HG02885 (cell line): ENCODE measurements around the gene SCGB1C2.

Experiments used
- ATAC-seq: cut with Tn5 transposase; IDR thresholded peaks from one replicate; pipeline ENCODE4 v1.9.1; 2021; ENCODE audit warnings: mild to moderate bottlenecking; ENCODE audit not compliant: unreplicated experiment, poor library complexity

Gene SCGB1C2

DNA sequence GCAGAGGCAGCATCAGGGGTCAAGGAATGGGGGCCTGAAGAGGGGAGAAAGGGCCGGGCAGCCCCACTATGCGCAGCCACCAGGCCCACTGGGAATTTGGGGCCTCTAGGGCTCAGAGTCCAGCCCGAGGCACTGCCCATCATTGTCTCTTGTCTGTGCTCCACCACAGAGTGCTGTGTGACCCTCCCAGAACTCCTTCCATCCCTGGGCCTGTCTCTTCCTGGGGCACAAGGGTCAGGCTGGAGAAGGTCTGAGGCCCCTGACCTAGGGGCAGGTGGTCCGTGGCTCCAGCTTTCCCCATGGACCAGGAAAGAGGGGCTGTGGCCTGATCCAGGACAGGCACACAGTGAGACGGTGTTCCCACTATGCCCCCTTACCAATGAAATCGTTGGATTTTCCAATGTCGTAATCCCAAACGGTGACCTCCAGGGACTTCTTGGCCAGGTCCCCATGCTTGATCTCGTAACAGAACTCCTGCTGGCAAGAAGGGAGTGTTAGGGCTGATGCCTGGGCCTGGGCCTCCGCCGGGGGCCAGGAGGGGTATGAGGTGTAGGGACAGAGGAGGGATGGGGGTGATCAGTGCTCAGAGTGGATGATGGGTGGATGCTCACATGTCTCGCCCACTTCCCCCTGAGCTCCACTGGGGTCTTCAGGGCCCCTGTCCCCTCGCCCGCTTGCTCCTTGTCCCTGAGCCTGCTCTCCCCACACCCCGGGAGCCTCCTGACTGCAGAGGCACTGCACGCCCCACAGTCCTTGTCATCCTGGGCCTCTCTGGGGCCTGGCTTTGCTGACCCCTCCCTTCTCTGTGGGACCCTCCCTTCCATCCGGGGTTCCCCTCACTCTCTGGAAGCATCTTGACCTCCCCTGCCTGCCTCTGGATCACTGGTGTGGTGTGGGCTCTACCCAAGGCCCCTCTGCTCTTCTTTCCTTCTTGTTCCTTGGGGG, 10.7 kb downstream of the SCGB1C2 start:
- no peak for ATAC-seq

DNA sequence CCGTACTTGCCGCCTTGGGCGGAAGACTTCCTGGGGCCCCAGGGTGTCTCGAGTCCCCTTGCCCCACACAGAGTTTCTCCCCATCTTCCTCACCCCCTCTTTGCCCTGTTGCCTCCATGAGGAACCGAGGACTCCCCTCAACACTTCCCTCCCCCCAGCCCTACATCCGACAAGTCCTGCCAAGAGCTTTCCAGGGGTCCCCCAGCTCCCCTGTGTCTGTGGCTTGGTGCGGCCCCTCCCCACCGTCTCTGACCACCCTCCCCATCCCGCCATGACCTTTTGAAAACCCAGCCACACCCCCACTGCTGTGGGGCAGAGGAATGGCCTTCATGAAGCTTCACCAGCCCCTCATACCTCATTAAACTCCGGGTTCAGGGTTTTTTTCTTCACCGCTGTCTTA, 11.4 kb downstream of the SCGB1C2 start:
- no peak for ATAC-seq

DNA sequence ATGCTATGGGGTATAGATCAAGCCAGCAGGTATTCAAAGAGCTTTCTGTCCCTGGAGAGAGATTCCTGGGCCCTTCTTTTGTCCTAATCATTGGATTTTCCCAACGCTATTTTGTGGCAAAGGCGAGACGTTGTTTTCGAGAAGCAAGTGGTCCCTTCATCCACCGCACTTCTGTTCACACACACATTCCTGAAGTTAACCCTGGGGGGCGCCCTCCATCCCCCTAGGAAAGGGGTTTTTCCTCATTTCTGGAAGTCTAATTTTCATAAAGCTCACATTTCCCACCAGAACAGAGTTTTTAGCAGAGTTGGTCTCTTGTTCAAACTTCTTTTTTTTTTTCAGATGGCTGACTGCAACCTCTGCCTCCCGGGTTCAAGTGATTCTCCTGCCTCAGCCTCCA, 11.9 kb downstream of the SCGB1C2 start:
- no peak for ATAC-seq

DNA sequence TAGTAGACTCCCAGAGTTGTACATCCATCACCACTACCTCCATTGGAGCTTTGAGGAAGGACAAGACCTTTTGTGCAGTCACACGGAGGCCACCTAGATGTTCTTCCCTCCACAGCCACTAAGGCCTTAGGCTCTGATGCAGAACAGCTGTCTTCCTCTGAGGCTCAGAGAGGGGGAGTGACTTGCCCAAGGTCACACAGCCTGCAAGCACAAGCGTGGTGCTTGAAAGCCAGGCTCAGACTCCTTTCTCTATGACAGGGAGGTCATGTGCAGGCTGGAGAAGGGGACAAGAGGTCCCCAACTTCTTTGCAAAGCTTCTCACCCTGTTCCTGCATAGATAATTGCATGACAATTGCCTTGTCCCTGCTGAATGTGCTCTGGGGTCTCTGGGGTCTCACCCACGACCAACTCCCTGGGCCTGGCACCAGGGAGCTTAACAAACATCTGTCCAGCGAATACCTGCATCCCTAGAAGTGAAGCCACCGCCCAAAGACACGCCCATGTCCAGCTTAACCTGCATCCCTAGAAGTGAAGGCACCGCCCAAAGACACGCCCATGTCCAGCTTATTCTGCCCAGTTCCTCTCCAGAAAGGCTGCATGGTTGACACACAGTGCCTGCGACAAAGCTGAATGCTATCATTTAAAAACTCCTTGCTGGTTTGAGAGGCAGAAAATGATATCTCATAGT, 12.7 kb downstream of the SCGB1C2 start:
- no peak for ATAC-seq

DNA sequence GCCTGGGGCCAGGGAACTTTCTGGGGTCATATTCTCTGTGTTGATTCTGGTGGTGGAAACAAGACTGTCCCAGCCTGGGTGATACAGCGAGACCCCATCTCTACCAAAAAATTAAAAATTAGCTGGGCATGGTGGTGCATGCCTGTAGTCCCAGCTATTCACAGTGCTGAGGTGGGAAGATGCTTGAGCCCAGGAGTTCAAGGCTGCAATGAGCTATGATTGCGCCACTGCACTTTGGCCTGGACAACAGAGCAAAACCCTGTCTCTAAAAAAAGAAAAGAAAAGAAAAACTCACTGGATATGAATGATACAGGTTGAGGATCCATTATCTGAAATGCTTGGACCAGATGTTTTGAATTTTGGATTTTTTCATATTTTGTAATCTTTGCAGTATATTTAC, 13.6 kb downstream of the SCGB1C2 start:
- no peak for ATAC-seq

DNA sequence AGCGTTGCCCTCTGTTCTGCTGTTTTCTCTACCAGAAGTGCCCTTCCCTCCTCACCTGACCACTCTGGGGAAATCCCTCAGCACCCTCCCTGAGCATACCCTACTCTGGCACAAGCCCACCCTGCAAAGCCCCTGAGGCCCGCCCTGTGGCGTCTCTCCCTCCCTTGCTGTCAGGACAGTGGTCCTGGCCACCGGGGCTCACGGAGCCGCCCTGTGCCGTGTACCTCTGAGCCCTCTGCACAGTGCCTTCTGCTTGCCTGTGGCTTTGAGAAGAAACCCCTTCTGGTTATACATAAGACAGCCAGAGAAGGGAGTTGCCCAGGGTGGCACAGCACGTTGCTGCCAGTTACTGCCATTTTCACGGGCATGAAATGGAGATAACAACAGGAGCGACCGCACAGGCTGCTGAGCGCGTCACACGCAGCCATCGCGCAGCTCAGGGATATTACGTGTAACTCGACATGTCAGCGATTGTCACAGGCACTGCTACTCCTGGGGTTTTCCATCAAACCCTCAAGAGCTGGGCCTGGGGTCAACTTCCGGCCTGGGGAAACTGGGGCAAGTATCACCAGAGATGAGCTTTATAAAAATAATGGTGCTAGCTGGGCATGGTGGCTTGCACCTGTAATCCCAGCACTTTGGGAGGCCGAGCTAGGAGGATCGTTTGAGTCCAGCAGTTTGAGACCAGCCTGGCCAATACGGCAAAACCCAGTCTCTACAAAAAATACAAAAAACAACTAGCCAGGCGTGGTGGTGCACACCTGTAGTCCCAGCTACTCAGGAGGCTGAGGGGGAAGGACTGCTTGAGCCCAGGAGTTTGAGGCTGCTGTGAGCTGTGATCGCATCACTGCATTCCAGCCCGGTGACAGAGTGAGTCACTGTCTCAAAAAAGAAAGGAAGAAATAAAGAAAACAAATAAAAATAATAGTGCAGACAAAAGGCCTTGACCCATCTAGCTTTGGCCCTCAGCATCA, 14.8 kb downstream of the SCGB1C2 start:
- no peak for ATAC-seq

DNA sequence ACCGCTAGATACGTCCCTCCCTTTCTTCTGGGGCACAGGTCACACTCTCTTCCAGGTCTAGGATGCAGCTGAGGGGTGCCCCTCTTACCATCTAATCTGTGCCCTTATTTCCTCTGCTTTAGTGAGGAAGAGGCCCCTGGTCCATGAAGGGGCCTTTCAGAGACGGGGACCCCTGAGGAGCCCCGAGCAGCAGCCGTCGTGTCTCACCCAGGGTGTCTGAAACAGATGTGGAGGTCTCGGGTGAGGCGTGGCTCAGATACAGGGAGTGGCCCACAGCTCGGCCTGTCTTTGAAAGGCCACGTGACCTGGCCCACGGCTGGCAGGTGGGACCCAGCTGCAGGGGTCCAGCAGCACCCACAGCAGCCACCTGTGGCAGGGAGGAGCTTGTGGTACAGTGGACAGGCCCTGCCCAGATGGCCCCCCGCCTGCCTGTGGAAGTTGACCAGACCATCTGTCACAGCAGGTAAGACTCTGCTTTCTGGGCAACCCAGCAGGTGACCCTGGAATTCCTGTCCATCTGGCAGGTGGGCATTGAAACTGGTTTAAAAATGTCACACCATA, 15.6 kb downstream of the SCGB1C2 start:
- ATAC-seq, result no peak

DNA sequence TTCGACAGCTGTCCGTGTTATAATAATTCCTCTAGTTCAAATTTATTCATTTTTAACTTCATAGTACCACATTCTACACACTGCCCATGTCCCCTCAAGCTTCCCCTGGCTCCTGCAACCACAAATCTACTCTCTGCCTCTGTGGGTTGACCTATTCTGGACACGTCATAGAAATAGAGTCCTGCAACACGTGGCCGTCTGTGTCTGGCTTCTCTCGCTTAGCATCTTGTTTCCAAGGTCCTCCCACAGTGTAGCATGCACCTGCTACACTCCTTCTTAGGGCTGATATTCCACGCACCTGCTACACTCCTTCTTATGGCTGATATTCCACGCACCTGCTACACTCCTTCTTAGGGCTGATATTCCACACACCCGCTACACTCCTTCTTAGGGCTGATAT, 16.5 kb downstream of the SCGB1C2 start:
- no peak for ATAC-seq

DNA sequence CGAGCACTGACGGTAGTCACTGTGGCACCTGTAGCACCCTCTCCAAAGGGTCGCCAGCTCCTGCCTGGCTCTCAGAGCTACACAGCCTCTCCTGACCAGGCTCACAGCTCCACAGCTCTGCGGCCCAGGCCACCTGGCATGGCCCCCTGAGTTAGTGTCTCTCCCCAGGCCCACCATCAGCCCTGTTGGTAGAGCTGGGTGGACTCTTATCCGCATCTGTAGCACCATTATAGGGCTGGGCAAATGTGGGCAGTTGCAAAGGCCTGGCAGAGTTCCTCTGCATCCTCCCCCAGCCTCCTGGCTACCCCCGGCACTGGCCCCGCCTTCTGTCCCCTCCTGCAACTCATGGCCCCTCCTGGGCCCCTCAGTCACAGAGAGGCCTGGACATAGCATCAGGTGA, 18.2 kb downstream of the SCGB1C2 start:
- no peak for ATAC-seq

DNA sequence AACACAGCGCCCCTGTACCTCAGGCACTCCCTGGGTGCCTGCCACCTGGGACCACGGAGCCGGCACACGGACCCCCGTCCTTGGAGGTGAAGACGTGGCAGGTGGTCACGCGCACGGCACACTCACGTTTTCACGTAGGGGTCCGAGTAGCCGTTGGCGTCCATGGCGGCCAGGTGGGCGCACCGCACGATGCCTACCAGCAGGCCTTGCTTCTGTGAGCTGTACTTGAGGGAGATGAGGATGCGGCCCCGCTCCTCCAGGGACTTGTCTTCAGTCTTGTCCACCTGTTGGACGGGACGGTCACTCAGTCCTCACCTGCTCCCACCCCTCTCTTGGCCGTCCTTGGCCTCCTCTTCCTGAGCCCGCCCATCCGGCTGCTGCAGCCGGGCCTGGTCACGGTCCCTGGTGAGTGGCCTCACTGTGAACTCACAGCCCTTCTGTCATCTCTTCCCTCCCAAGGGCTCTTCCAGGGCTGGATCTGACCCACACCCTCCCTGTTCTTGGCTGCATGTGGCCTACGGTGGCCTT, 18.8 kb downstream of the SCGB1C2 start:
- no peak for ATAC-seq

DNA sequence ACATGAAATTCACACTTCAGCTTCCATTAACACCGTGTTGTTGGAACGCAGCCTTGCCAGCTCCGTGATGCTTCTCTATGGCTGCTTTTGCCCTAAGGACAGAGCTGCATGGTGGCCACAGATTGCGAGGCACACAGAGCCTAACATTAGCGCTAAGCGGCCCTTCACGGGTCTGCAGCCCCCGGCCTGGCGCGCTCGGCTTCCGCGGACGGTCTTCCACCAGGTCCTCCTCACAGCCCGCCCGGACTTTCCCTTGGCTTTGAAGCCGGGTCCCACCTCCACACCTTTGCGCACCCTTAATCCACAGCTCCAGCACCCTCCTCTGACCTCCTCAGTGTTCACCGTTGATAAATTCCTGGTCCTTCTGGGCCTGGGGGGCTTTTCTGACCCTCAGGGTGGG, 19.6 kb downstream of the SCGB1C2 start:
- ATAC-seq, result no peak

DNA sequence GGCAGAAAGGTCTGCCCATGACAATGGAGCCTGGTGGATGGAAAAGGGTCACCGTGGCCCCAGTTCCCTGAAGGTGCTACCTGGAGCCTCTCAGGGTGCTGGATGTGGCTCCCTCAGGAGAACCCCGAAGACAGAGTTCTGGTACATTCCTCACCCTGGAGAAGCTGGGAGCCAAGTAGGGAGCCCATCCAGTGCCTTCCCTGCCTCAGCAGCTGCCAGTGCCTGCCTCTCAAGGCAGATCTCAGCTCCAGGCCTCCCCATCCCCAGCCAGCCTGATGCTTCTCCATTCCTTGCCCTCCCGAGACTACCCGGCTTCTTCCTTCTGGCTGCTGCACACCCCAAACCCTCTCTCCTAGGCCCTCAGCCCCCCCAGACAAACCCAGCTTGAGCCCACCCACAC, 20.5 kb downstream of the SCGB1C2 start:
- no peak for ATAC-seq

DNA sequence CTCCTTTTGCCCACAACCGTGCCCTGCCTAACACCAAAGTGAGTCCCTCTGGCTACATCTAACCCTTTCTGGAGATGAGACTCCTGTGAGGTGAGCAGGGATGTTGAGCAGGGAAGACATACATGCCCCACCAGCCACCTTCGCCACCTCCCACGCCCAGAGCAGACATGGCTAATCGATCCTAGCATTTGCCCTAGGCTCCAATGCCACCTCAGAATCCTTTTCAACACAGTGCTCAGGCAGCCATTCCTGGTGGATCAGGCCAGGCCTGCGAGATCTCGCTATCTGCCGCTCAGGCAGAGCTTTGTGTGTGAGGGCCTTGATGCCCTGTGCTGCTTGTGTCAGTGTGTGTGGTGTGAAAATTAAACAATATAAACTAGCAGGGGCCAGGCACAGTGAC, 21.0 kb downstream of the SCGB1C2 start:
- ATAC-seq, result no peak

DNA sequence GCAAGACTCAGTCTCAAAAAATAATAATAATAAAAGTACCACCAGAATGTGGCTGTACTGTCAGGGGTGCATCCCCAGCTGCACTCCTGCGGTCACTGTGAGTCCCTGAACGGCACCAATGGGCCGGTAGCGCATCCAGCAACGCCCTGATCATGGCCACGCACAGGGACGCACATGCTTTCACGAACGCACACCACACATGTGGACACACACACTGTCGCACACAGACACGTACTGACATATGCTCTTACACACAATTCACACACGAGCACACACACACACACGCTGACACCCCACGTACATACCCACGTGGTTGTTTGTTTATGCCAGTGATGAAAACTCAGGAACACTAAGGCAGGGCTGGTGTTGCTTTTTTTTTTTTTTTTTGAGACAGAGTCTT, 22.2 kb downstream of the SCGB1C2 start:
- ATAC-seq, result no peak

DNA sequence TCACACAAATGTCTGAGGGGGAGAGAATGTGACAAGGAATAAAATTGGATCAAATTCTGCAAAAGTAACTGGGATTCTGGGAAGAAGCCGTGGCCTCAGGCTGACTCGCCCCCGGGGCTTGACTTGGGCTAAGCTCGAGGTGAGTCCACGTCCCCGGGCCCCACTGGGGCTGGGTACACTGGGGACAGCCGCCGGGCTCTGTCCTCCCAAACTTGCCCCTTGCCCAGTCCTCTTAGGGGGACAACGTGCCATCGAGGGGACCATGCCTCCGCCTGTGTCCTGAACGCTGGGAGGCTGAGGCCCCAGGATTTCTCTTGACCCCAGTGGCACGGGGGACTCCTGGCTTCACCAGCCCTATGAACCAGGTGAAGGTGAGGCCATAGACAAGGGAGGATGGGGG, 23.0 kb downstream of the SCGB1C2 start:
- no peak for ATAC-seq

DNA sequence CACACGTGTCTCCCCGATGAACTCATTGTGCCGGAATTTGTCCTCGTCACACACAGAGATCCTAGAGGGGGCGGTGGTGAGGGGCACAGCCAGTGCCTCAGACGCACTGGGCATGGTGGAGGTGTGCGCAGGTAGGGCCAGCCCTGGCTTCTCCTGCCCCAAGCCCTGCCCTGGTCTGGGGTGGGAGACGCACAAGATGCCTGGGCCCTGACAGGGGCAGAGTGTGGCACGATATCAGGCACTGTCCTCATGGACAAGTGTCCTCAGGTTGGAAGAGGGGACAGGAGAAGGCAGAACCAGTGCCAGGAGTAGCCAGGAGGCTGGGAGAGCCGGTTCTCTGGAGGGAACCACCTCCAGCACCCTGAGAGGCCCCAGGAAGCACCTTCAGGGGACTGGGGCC, 24.1 kb downstream of the SCGB1C2 start:
- no peak for ATAC-seq

DNA sequence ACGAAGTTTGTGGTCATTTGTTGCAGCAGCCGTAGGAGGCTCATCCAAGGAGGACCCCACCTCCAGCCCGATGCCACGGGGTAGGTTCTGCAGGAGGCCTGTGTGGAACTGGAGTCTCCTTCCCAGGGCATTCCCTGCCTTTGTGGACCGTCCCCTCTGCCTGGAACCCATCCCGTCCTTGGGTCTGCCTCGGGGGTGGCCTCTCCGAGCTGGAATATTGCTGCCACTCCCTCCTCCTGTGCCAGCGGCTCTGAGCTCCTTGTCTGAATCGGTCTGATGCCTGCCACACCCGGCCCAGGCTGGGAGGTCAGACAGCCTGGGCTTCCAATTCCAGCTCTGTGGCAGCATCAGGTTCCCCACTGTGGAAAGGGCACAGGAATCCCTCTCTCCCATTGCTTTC, 25.3 kb downstream of the SCGB1C2 start:
- no peak for ATAC-seq

DNA sequence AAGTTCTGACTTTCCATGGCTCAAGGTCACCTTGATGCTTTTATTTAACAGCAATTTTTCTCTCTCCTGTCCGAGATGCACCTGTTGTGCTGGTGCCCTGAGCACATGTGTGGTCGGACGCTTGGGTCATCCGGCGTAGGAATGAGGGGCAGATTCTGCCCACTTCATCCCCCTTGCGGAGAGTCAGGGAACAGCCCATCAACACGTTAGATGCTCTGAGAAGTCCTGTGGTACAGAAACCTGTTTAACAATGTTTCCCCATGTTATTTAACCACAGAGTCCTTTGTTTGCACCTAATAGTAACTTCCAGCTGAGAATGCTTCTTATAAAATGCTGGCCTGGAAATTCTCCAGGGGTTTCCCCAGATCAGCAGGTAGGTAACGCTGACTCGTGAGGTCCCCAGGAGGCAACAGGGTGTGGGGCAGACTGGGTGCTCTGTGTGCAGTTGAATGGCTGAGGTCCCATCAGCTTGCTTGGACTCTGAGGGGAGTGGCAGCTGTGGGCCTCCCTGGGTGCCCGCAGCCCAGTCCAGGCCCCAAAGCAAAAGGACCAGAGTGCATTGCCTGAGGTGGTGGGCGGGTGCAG, 26.2 kb downstream of the SCGB1C2 start:
- ATAC-seq, result no peak

DNA sequence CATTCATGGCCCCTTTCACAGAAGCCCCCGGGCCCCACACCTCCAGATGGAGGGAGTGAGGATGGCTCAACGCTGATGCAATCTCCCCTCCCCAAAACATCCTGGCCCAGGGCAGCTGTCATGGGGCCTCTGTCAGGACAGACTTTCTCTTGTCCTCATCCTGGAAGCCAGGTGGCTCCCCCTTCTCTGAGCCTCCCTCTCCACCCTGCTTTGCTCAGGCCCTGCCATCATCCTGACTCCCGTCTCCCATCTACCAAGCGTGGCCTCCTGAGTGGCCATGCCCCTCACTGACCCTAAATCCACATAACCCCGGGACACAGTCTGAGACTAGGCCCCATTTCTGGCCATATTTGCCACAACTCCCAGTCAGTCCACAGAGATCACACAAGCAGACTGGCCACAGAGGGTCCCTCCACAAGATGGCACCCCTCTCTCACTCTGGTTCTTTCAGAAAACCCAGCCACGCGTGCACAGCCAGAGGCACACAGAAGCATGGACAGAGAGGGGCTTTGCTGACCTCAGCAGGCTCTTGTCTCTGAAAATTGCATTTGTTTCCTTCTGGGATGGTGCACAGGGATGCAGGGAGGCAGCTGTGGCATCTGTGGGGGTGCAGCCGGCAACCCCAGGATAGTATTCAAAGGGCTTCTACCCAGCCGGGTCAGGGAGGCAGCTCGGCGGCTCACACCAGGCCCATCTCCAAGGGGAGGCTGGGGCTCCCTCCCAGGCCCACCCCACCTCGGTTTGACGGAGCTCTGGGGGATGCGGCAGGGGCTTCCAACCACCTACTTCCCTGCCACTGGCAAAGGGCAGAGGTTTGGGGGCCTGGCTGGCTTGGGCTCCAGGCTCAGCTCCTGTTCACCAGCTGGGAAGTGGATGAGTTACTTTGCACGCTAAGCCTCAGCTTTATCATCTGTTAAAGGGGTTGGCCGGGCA, 27.2 kb downstream of the SCGB1C2 start:
- no peak for ATAC-seq
